HL-60 (cell line): ENCODE results near the gene TEX12.

ENCODE experiments used
- DNase-seq, 2 experiments: peaks; one replicate each; pipeline ENCODE4 v3.0.0-alpha.2; 2010 to 2020; ENCODE audit warnings: low read depth in 1 of 2, low spot score in 1 of 2
- H3K27ac ChIP-seq: fragments of 250-450 bp; sonication (Bioruptor Pico); replicated peaks from 2 replicates; pipeline ENCODE4 v1.5.1; 2020; ENCODE audit warnings: mild to moderate bottlenecking, moderate library complexity
- H3K27me3 ChIP-seq: fragments of 250-450 bp; sonication (Bioruptor Pico); 2 replicates; pipeline ENCODE4 v1.5.1; 2021; ENCODE audit warnings: mild to moderate bottlenecking, moderate library complexity; ENCODE audit not compliant: insufficient read depth, poor library complexity, severe bottlenecking
- H3K4me3 ChIP-seq: replicated peaks from 2 replicates; pipeline ENCODE4 v1.5.1; 2011; ENCODE audit warnings: mild to moderate bottlenecking, control low read depth, low read length; ENCODE audit not compliant: insufficient read depth
- CTCF ChIP-seq: IDR thresholded peaks from one replicate; pipeline ENCODE4 v1.5.1; 2011; ENCODE audit warnings: low read length, control low read depth, inconsistent platforms; ENCODE audit not compliant: insufficient read depth
- GABPA ChIP-seq: IDR thresholded peaks from 2 replicates; pipeline ENCODE4 v1.6.1; 2012; ENCODE audit warnings: low read depth
- POLR2AphosphoS5 ChIP-seq: IDR thresholded peaks from 2 replicates; pipeline ENCODE4 v1.6.1; 2012; ENCODE audit warnings: low read depth
- REST ChIP-seq: IDR thresholded peaks from 2 replicates; pipeline ENCODE4 v1.6.1; 2012; ENCODE audit warnings: low read depth; ENCODE audit not compliant: insufficient replicate concordance
- SPI1 ChIP-seq: IDR thresholded peaks from 2 replicates; pipeline ENCODE4 v1.6.1; 2012; ENCODE audit warnings: low read depth, mild to moderate bottlenecking, borderline replicate concordance

Gene TEX12

GRCh38 chr11:112123129-112123528, 44.0 kb upstream of the TEX12 start:
- TF ChIP-seq SPI1 (no peak), POLR2AphosphoS5 (no peak), GABPA (no peak), CTCF (no peak), REST (no peak)
- no peak overlapping the region for H3K4me3 ChIP-seq
- DNase-seq = no peak
- no peak overlapping the region for H3K27ac ChIP-seq
- H3K27me3 ChIP-seq = no peaks in the 10 kb centered on the region

- TF ChIP-seq SPI1 (no peak), CTCF (no peak), POLR2AphosphoS5 (no peak), REST (no peak), GABPA (no peak)
- H3K4me3 ChIP-seq = no peak overlapping the region
- no peaks in the 10 kb centered on the region for H3K27me3 ChIP-seq
- DNase-seq = no peak
- H3K27ac ChIP-seq = no peak overlapping the region
These were observed 40.1 kb upstream of the TEX12 start for GRCh38 chr11:112127056-112127455.

GRCh38 chr11:112128483-112129121, 38.6 kb upstream of the TEX12 start:
- Histone ChIP-seq H3K27ac (no peak overlapping the region), H3K4me3 (no peak overlapping the region), H3K27me3 (no peaks in the 10 kb centered on the region)
- no peak for DNase-seq
- TF ChIP-seq POLR2AphosphoS5 = no peak

- TF ChIP-seq SPI1 (peak; percentile 74; the same call in 1 of the 2 replicates), REST (no peak)
- peak in 1 of 2 experiments; percentile 76 for DNase-seq
- Histone ChIP-seq H3K27me3 (no peaks in the 10 kb centered on the region), H3K4me3 (no peak overlapping the region), H3K27ac (no peak overlapping the region)
These were observed 37.5 kb upstream of the TEX12 start for GRCh38 chr11:112129656-112130055.
